Stimulated activated CD4-positive, alpha-beta T cell treated with anti-CD3 and anti-CD28 coated beads, Interleukin-4, amount 100 ng/mL, for 4 hours (primary cell): ENCODE measurements around the gene ANTXRL.
"Not testable (repeated sequence)": the region's sequence is repeated elsewhere in the genome, so short reads cannot be mapped to it uniquely, and the experiment has no call there.

Experiments used
- DNase-seq, 2 experiments: peaks; one replicate each; pipeline ENCODE4 v3.0.0-alpha.2; 2020

ANTXRL gene

GRCh38 chr10:46255210-46255609, 31.6 kb upstream of the ANTXRL start:
- DNase-seq: not testable (repeated sequence)

GRCh38 chr10:46255801-46256747, 30.7 kb upstream of the ANTXRL start:
- DNase-seq: peak in 1 of 2 experiments; percentile 60

- no peak for DNase-seq
Observed at GRCh38 chr10:46257099-46257498, 29.7 kb upstream of the ANTXRL start.

- DNase-seq: not testable (repeated sequence)
Observed at GRCh38 chr10:46262906-46263560, 23.8 kb upstream of the ANTXRL start.

- DNase-seq: no peak
Observed at GRCh38 chr10:46263831-46264268, 22.9 kb upstream of the ANTXRL start.

GRCh38 chr10:46264336-46264735, 22.5 kb upstream of the ANTXRL start:
- no peak for DNase-seq

DNA sequence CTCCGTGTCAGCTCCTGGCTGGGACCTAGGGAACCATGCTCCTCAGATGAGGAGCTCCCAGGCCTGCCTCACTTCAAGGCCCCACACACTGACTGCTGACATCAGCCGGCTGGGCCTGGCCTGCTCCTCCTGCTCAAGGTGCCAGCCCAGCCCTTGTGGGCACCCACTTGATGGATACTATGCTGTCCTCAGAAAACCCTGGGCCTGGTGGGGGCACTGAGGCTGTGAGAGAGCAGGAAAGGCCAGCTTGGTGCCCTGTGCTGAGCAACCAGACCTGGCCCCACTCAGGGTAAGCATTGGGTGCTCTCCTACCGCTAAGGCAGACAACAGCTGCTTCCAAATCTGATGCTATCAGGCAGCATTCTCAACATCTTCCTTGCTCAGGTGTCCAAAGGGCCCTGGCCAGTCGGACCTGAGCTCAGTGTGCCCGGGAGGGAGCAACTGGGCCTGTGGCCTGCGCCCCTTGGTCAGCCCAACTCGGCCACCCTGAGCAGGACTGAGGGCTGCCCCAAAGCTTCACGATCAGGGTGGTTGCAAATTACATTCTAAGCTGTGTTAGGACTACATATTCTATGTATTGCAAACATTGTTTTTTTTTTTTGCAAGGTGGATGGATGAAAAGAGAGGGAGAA, 21.9 kb upstream of the ANTXRL start:
- DNase-seq: no peak

DNA sequence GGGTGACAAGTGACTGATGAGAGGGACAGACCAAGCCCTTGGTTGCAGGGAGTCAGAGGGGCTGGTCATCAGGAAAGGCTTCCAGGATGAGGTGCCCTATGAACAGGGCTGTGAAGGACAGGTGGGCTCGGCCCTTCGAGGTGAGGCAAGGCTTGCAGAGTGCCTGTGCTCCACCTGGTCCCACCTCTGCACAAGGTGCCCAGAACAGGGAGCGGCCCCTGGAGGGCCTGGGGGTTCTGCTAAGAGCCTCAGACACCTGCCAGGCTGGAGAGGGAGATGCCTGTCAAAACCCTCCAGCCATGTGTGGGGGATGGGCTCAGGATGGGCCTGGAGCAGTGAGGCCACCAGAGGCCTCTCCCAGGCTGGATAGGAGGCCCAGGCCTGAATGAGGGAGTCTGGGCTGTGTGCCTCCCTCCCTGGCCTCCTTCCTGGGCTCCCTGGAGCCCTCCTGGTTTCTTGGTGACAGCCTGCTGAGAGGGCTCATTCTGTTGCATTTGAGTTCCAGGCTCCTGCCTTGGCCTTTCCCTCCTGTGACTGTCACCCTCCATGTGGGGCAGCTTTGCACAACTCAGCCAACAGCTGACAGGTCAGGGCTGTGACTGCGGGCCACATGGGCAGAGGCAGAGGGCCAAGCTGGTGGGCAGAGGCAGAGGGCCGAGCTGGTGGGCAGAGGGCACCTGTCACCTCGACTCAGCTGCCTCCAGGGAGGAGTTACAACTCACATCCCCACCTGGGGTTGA, 21.1 kb upstream of the ANTXRL start:
- DNase-seq: not testable (repeated sequence)

DNA sequence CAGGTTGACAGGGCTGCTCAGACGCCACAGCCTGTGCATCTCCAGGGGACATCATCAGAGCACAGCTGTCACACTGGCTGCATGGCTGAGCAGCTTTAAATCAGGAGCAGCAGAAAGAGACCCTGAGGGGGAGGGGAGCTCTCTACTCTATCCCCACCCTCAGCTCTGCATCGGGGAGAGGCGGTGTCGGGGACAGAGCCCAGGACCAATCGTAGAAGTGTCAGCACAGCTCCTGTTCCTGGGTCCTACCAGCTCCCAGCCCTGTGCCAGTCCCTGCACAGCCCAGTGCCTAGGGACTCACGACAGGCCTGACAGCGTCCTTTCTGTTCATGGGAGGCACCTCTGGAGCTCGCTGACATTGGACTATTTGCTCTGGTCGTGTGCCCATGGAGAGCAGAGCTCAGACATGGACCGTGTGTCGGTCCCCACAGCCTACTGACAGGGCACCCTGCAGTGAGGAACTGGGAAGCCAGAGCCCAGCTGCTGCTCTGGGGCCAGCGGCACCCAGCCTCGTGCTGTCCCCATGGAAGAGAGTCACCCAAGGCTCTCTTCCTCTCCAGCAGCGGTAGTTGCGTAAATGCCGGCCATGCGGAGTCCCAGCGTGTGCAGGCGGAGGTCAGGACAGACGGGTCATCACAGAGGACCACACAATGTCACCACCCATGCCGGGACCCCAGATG, 20.4 kb upstream of the ANTXRL start:
- no peak for DNase-seq

DNA sequence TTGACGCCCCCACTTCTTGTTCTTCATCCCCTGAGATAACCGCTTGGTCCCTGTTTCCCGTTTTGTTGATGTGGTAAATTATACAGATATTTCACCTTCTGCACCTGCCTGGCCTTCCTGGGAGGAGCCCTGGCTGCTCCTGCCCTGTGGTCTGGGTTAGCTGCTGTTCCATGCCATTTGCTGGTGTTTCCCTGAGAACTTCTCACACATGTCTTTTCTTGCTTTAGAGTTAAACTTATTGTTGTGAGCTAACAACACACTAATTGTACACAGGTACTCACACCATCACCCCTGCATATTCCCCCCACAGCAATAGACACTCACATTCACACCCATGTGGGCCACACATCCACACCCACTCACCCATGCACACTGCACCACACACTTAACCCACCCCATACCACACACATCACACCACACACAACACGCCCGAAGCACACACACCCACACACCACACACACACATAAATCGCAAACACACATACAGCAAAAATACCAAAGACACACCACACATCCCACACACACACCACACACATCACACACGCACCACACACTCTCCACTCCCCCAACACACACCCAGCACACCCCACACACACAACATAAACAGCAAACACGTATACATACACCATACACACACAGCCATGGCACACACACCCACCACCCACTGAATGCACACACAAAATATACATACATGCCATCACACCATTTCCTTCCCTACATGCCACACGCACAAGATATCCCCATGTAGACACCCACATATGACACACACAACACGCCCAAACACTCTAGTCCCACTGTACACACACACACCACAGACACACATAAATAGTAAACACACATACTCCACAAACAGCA, 19.4 kb upstream of the ANTXRL start:
- DNase-seq: no peak

DNA sequence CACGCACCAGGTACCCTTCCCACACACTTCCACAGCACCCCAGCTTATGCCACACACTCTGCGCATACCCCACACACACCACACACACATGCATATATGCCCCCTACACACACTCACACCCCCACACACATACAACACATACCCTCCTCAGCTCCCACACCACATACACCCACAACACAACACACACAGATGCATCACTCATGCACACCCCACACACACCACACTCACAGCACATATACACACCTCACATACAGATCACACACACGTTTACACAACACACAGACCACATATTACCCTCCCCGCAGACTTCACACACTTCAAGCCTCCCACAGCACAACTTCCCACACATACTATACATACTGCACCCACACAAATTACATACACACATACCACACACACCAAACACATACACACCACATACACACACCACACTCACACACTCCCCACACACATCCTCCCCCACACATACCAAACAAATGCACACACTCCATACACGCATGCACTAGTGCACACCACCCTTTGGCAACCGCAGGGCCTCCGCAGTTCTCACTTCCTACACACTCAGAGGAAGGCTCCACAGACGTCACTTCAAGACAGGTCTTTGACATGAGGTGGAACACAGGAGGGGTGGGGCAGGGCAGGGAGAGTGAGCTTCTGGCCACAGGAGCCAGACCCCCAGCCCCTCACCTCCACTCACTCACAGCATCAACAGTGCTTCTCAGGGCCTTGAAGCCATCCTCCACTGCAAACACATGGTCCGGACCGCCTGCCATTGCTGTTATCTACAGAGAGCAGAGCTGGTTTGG, 18.5 kb upstream of the ANTXRL start:
- peak; percentile 46 to 70 for DNase-seq

GRCh38 chr10:46269554-46270053, 17.2 kb upstream of the ANTXRL start:
- peak in 1 of 2 experiments; percentile 47 for DNase-seq

- DNase-seq: no peak
Observed at GRCh38 chr10:46270086-46270811, 16.5 kb upstream of the ANTXRL start.

DNA sequence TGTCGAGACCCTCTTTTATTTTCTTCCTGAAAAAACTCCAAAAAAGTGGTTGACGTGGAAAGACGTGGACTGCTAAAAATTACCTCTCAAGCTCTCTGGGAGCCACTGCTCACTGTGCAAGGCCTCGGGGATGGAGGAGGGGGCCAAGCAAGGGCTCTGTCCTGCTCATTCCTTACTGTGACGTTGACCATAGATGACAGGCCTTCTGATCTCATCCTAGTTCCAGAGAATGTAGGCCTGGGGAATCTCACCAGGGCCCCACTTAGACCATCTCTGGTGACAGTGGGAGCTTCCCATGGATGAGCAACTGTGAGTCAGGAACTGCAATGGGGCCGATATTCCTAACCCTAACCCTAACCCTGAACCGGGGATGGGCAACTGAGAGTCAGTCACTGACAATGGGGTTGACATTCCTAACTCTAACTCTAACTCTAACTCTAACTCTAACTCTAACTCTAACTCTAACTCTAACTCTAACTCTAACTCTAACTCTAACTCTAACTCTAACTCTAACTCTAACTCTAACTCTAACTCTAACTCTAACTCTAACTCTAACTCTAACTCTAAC, 15.8 kb upstream of the ANTXRL start:
- DNase-seq: not testable (repeated sequence)

- DNase-seq: not testable (repeated sequence)
Observed at GRCh38 chr10:46271795-46272499, 14.8 kb upstream of the ANTXRL start.

GRCh38 chr10:46272863-46273415, 13.9 kb upstream of the ANTXRL start:
- no peak for DNase-seq

GRCh38 chr10:46273506-46274477, 13.0 kb upstream of the ANTXRL start:
- no peak for DNase-seq
